ENCODE data around the gene LAMA3. TPM values are rescaled to one million over a fixed set of nuclear protein-coding genes. Genes with fewer than 3 reads are reported as not detected.

LAMA3 gene
- total and polyA plus RNA-seq, 2 experiments from 2014 or later, result 3.9 to 4.9 TPM

DNA sequence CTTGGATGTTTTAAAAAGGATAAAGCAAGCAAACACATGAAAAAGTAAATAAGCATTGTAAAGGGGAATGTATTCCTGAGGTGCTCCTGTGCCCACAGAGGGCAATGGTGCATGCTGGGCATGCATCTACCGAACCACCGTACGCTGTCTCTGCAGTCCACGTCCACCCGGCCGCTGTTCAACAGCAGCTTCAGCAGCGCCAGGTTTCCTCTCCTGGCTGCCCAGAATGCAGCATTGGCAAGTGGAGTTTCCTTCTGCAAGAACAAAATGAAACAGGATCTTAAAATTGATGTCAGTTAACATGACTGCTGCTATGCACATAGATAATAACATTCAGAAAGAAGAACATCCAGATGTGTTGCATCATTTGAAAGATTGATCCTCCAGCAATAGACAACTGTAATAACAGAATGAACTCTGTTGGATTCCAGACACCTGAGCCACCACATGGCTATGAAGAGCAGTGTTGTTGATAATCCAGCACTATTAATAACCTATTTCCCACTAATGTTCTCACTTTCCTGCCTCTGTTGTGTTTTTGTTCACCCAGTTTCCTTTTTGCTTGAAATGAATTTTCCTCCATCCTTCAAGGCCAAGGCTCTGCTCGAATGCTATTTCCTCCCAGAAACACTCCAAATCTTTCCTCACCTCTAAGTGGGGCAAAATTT is 40.2 kb upstream of the LAMA3 start (continued):
- TF ChIP-seq, protein P1, sequence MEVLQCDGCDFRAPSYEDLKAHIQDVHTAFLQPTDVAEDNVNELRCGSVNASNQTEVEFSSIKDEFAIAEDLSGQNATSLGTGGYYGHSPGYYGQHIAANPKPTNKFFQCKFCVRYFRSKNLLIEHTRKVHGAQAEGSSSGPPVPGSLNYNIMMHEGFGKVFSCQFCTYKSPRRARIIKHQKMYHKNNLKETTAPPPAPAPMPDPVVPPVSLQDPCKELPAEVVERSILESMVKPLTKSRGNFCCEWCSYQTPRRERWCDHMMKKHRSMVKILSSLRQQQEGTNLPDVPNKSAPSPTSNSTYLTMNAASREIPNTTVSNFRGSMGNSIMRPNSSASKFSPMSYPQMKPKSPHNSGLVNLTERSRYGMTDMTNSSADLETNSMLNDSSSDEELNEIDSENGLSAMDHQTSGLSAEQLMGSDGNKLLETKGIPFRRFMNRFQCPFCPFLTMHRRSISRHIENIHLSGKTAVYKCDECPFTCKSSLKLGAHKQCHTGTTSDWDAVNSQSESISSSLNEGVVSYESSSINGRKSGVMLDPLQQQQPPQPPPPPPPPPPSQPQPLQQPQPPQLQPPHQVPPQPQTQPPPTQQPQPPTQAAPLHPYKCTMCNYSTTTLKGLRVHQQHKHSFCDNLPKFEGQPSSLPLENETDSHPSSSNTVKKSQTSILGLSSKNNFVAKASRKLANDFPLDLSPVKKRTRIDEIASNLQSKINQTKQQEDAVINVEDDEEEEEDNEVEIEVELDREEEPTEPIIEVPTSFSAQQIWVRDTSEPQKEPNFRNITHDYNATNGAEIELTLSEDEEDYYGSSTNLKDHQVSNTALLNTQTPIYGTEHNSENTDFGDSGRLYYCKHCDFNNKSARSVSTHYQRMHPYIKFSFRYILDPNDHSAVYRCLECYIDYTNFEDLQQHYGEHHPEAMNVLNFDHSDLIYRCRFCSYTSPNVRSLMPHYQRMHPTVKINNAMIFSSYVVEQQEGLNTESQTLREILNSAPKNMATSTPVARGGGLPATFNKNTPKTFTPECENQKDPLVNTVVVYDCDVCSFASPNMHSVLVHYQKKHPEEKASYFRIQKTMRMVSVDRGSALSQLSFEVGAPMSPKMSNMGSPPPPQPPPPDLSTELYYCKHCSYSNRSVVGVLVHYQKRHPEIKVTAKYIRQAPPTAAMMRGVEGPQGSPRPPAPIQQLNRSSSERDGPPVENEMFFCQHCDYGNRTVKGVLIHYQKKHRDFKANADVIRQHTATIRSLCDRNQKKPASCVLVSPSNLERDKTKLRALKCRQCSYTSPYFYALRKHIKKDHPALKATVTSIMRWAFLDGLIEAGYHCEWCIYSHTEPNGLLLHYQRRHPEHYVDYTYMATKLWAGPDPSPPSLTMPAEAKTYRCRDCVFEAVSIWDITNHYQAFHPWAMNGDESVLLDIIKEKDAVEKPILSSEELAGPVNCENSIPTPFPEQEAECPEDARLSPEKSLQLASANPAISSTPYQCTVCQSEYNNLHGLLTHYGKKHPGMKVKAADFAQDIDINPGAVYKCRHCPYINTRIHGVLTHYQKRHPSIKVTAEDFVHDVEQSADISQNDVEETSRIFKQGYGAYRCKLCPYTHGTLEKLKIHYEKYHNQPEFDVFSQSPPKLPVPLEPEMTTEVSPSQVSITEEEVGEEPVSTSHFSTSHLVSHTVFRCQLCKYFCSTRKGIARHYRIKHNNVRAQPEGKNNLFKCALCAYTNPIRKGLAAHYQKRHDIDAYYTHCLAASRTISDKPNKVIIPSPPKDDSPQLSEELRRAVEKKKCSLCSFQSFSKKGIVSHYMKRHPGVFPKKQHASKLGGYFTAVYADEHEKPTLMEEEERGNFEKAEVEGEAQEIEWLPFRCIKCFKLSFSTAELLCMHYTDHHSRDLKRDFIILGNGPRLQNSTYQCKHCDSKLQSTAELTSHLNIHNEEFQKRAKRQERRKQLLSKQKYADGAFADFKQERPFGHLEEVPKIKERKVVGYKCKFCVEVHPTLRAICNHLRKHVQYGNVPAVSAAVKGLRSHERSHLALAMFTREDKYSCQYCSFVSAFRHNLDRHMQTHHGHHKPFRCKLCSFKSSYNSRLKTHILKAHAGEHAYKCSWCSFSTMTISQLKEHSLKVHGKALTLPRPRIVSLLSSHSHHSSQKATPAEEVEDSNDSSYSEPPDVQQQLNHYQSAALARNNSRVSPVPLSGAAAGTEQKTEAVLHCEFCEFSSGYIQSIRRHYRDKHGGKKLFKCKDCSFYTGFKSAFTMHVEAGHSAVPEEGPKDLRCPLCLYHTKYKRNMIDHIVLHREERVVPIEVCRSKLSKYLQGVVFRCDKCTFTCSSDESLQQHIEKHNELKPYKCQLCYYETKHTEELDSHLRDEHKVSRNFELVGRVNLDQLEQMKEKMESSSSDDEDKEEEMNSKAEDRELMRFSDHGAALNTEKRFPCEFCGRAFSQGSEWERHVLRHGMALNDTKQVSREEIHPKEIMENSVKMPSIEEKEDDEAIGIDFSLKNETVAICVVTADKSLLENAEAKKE (CRISPR knock-in tag; IDR thresholded peaks at IDR 0.05), result no peak
- no peak for TF ChIP-seq STAT1 (IDR thresholded peaks at IDR 0.05; ENCODE audit: unreplicated experiment)

DNA sequence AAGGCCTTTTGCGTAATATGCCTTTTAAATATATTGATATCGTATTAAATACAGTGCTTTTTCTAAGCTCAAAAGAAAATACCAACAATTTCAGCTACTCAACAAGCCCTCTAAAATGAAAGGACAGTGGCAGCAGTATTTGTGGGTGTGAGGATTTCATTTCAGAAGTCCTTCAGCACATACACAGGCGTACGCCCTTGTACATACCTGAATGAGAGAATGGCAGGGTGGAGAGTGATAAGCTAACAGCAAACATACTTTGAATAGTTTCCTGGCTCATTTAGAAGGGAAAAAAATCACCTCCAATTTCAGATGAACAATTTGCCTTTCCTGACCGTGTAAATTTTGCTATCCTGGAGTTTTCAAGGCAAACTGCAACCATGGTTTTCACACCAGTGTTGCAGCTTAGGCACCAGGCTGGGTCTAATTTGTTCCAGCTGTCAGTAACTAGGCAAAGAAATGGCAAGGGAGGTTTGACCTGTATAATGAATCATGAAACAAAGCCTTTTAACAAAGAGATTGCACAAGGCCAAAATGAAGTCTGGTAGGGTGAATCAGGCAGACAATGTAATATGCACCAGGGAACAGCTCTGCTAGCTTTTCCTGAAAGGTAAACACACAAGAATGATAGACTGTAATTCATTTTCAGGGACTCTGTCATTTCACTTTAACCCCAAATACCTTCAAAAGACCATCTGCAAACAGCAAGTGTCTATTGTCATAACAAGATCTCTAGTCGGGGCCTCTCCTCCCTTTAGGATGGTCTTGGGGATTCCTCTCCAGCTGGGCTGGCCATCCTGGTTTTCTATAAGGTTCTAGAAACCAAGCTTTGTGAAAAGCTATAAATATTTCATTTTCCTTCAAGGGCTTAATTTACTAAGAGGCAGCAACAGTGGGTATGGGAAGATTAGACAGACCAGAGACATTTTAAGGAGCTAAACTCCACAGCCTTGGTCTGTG is 38.0 kb upstream of the LAMA3 start:
- ATAC-seq, result no peak
- Mint-ChIP-seq H3K27ac (no peak overlapping the region; the same call in 1 of the 2 replicates), H3K4me3 (no peak overlapping the region)

More for the DNA sequence above, 38.0 kb upstream of the LAMA3 start:
- TF ChIP-seq ZNF114 (CRISPR knock-in tag; IDR thresholded peaks at IDR 0.05) (no peak), JUNB (IDR thresholded peaks at IDR 0.05; ENCODE audit: unreplicated experiment) (no peak)
- H3K4me1 ChIP-seq (ENCODE audit: insufficient read depth), result no peaks in the 10 kb centered on the region
- 0 out of 2 replicates have a peak overlapping the region, but pooled peaks have one; percentile 6 for H3K27ac ChIP-seq (ENCODE audit: low read depth)
- H2AFZ ChIP-seq, result no peak overlapping the region
- no peaks in the 10 kb centered on the region for H3K79me2 ChIP-seq (replicated peaks; ENCODE audit: insufficient read depth)
- H3K36me3 Mint-ChIP-seq (ENCODE audit: low read depth), result no peaks in the 10 kb centered on the region
- H3K9me3 Mint-ChIP-seq, result no peaks in the 10 kb centered on the region
- peaks cover 15% of the 10 kb centered on the region; the same call in 2 of the 3 replicates for H3K4me1 Mint-ChIP-seq
- H3K27me3 Mint-ChIP-seq (ENCODE audit: insufficient read depth, low read depth, poor library complexity), result peaks cover 10% of the 10 kb centered on the region
- no peak overlapping the region for H3K4me2 ChIP-seq
- H3K27me3 ChIP-seq (ENCODE audit: insufficient read depth), result no peaks in the 10 kb centered on the region
- no peaks in the 10 kb centered on the region for H3K9me2 ChIP-seq (ENCODE audit: insufficient read depth)
- DNase-seq (ENCODE audit: low spot score), result no peak
- H3K4me3 ChIP-seq, result no peak overlapping the region
- no peaks in the 10 kb centered on the region for H3F3A ChIP-seq (replicated peaks; ENCODE audit: low read depth)
- H3K36me3 ChIP-seq (ENCODE audit: insufficient read depth), result no peaks in the 10 kb centered on the region
- H4K20me1 ChIP-seq (replicated peaks; ENCODE audit: insufficient read depth), result no peaks in the 10 kb centered on the region
